K562 (cell line): ENCODE data around the gene PDE6D. TPM values are rescaled to one million over a fixed set of nuclear protein-coding genes. Genes with fewer than 3 reads are reported as not detected.

ENCODE experiments used
- BCL6 ChIP-seq: fragments of 250-450 bp; sonication (Bioruptor Pico); IDR thresholded peaks from 2 replicates; pipeline ENCODE4 v1.4.0; 2020
- CTBP1 ChIP-seq: fragments of 450-650 bp; IDR thresholded peaks from 2 replicates; pipeline ENCODE4 v1.6.1; 2016; ENCODE audit warnings: borderline replicate concordance
- GATA2 ChIP-seq: sonication (generic); formaldehyde crosslinking; IDR thresholded peaks from 2 replicates; pipeline ENCODE4 v1.4.0; 2020; ENCODE audit warnings: mild to moderate bottlenecking, missing genetic modification reagents
- HNRNPLL ChIP-seq: fragments of 200-400 bp; formaldehyde crosslinking; IDR thresholded peaks from 2 replicates; pipeline ENCODE4 v1.6.1; 2017; ENCODE audit warnings: low read length, low read depth, mild to moderate bottlenecking; ENCODE audit not compliant: poor library complexity, severe bottlenecking
- JUN ChIP-seq, 2 experiments: sonication (generic) in 1 of 2; formaldehyde crosslinking in 1 of 2; IDR thresholded peaks; 2 replicates each; pipeline versions ENCODE4 v1.6.1 to v1.8.0; 2012 to 2022; ENCODE audit warnings: borderline replicate concordance in 2 of 2, mild to moderate bottlenecking in 2 of 2, improper control_type of control experiment in 1 of 2, low read depth in 1 of 2, low read length in 1 of 2, missing genetic modification reagents in 1 of 2
- MTA3 ChIP-seq: fragments of 450-650 bp; formaldehyde crosslinking; IDR thresholded peaks from 2 replicates; pipeline ENCODE4 v1.6.1; 2017; ENCODE audit warnings: mild to moderate bottlenecking, borderline replicate concordance
- NFIC ChIP-seq: fragments of 450-650 bp; IDR thresholded peaks from 2 replicates; pipeline ENCODE4 v1.6.1; 2017; ENCODE audit warnings: mild to moderate bottlenecking, inconsistent platforms
- POLR2A ChIP-seq: fragments of 450-650 bp; conservative IDR thresholded peaks from 2 replicates; pipeline ENCODE4 v1.6.1; 2016
- RB1 ChIP-seq: fragments of 450-650 bp; IDR thresholded peaks from 2 replicates; pipeline ENCODE4 v1.6.1; 2017; ENCODE audit warnings: low read depth, mild to moderate bottlenecking
- RBFOX2 ChIP-seq: fragments of 200-400 bp; formaldehyde crosslinking; IDR thresholded peaks from 2 replicates; pipeline ENCODE4 v1.6.1; 2017; ENCODE audit warnings: low read depth, mild to moderate bottlenecking, low read length, moderate library complexity
- RFX1 ChIP-seq: fragments of 450-650 bp; IDR thresholded peaks from 2 replicates; pipeline ENCODE4 v1.6.1; 2016; ENCODE audit warnings: mild to moderate bottlenecking, moderate library complexity
- SRF ChIP-seq, 2 experiments: fragments of 250-450, 450-650 bp in 1 of 2; sonication (Bioruptor Pico) in 1 of 2; sonication (generic) in 1 of 2; formaldehyde crosslinking; IDR thresholded peaks; 2 replicates each; pipeline versions ENCODE4 v1.5.0 to v1.5.1; 2020 to 2022; ENCODE audit warnings: mild to moderate bottlenecking in 1 of 2, missing genetic modification reagents in 1 of 2
- ZNF253 ChIP-seq: fragments of 250-450 bp; sonication (Bioruptor Pico); conservative IDR thresholded peaks from 2 replicates; pipeline ENCODE4 v1.6.1; 2021; ENCODE audit warnings: mild to moderate bottlenecking
- ZNF445 ChIP-seq: fragments of 250-450 bp; sonication (Bioruptor Pico); IDR thresholded peaks from 2 replicates; pipeline ENCODE4 v1.4.0; 2020; ENCODE audit warnings: low read depth, mild to moderate bottlenecking, moderate library complexity
- ZNF77 ChIP-seq: fragments of 250-450 bp; sonication (Bioruptor Pico); IDR thresholded peaks from 2 replicates; pipeline ENCODE4 v1.5.0; 2020
- polyA plus RNA-seq, 8 experiments: library from polyadenylated mRNA; depleted of rRNA in 4 of 8; stranded (reverse) in 5 of 8; unstranded in 3 of 8; fragments of >200 nt; fragmentation: Nextera tagmentation in 2 of 8; fragmentation: Illumina TruSeq in 1 of 8; extraction: Ambion mirVana in 2 of 8; extraction: Trizol in 1 of 8; gene quantifications; 2 replicates each; pipeline versions ENCODE4 v1.2.1 to v1.2.3, GENCODE V29; 2011 to 2014; ENCODE audit warnings: inconsistent platforms in 1 of 8, missing spikeins in 1 of 8
- total RNA-seq, 7 experiments: library from RNA; depleted of rRNA in 6 of 7; stranded (reverse); fragments of >200 nt in 6 of 7; fragmentation: Illumina TruSeq in 2 of 7; extraction: Trizol in 2 of 7; gene quantifications; 2 replicates each; pipeline versions ENCODE4 v1.2.1 to v1.2.3, GENCODE V29; 2011 to 2021; ENCODE audit warnings: low replicate concordance in 1 of 7
- TF ChIP-seq, protein P1 (sequence below): fragments of 250-450 bp; sonication (Bioruptor Pico); IDR thresholded peaks from 2 replicates; pipeline ENCODE4 v1.4.0; 2020; ENCODE audit warnings: mild to moderate bottlenecking, moderate library complexity
- TF ChIP-seq, protein P2 (sequence below): fragments of 250-450 bp; sonication (Bioruptor Pico); IDR thresholded peaks from 2 replicates; pipeline ENCODE4 v1.4.0; 2020
- TF ChIP-seq, protein P3 (sequence below): fragments of 450-650 bp; IDR thresholded peaks from 2 replicates; pipeline ENCODE4 v1.6.1; 2018; ENCODE audit not compliant: partially characterized antibody
- TF ChIP-seq, protein P4 (sequence below): conservative IDR thresholded peaks from 2 replicates; pipeline ENCODE4 v1.6.1; 2011; ENCODE audit warnings: low read depth, mild to moderate bottlenecking, low read length; ENCODE audit not compliant: control insufficient read depth

The PDE6D gene
- total and polyA plus RNA-seq, 9 of the 15 experiments (the other 6 are each of a cell fraction or from before 2014, with no cell fraction given) = 0.65 to 11.6 (median 7.0) TPM

DNA sequence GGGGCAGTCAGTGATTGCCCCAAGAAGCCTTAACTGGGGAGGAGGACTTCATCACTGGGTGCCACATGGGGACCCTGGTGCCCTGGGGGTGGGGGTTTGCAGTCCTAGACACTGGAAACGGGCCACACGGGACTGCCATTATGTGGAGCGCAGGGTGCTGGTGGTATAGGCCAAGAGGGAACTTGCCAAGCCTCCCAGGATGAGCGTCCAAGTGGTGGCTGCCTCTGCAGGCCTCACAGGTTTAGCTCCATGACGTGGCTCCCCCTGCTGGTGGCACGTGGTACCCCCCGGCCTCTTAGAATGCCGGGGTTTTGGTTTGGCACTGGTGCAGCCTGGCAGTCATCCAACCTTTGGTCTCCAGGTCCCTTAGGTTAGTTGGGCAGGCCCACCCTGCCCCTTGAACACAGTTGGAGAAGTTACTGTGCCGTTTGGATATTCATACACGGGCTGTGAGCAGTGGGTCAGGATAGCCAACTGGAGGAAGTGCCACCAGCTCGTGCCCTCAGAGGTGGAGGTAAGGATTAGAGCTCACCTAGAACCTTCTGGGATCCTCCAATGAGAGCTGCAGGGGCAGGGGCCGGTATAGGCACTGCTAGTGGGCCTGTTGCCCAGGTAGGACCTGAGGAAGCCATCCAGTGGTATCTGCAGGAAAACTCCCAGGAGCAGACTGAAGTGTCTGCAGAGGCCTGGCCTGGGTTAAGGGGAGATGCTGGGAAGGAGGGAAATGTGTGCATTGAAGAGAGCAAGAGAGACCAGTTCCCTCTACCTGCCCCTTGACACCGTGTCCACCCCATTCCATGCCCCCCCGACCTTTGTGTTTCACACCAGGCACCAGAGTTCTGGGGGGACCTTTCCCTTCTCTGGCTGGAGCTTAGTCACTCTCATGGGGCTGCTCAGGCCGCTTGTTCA lies 67.1 kb downstream of the PDE6D start (continued):
- TF ChIP-seq, protein P1, sequence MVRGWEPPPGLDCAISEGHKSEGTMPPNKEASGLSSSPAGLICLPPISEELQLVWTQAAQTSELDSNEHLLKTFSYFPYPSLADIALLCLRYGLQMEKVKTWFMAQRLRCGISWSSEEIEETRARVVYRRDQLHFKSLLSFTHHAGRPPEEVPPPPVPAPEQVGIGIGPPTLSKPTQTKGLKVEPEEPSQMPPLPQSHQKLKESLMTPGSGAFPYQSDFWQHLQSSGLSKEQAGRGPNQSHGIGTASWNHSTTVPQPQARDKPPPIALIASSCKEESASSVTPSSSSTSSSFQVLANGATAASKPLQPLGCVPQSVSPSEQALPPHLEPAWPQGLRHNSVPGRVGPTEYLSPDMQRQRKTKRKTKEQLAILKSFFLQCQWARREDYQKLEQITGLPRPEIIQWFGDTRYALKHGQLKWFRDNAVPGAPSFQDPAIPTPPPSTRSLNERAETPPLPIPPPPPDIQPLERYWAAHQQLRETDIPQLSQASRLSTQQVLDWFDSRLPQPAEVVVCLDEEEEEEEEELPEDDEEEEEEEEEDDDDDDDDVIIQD = no peak
- TF ChIP-seq ZNF253 (CRISPR knock-in tag) (0 out of 2 replicates have a peak, but pooled peaks have one; percentile 42), ZNF445 (CRISPR knock-in tag) (peak; percentile 68; the same call in 1 of the 2 replicates), BCL6 (CRISPR knock-in tag) (no peak), ZNF77 (0 out of 2 replicates have a peak, but pooled peaks have one; percentile 58), NFIC (peak; percentile 92), RFX1 (no peak), JUN (IDR thresholded peaks at IDR 0.05; ENCODE audit: borderline replicate concordance, low read depth, low read length) (no peak), JUN (CRISPR knock-in tag; IDR thresholded peaks at IDR 0.05; ENCODE audit: borderline replicate concordance) (0 out of 2 replicates have a peak, but pooled peaks have one; percentile 35), GATA2 (CRISPR knock-in tag) (no peak), HNRNPLL (no peak), CTBP1 (0 out of 2 replicates have a peak, but pooled peaks have one; percentile 15), RB1 (0 out of 2 replicates have a peak, but pooled peaks have one; percentile 59), RBFOX2 (peak; percentile 66), MTA3 (0 out of 2 replicates have a peak, but pooled peaks have one; percentile 36), POLR2A (peak; percentile 80), SRF (CRISPR knock-in tag; IDR thresholded peaks at IDR 0.05) (peak in 1 of 2 experiments; percentile 33; a peak in 1 of 4 replicates)
- TF ChIP-seq, protein P2, sequence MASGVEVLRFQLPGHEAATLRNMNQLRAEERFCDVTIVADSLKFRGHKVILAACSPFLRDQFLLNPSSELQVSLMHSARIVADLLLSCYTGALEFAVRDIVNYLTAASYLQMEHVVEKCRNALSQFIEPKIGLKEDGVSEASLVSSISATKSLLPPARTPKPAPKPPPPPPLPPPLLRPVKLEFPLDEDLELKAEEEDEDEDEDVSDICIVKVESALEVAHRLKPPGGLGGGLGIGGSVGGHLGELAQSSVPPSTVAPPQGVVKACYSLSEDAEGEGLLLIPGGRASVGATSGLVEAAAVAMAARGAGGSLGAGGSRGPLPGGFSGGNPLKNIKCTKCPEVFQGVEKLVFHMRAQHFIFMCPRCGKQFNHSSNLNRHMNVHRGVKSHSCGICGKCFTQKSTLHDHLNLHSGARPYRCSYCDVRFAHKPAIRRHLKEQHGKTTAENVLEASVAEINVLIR (CRISPR knock-in tag) = no peak
- TF ChIP-seq, protein P3, sequence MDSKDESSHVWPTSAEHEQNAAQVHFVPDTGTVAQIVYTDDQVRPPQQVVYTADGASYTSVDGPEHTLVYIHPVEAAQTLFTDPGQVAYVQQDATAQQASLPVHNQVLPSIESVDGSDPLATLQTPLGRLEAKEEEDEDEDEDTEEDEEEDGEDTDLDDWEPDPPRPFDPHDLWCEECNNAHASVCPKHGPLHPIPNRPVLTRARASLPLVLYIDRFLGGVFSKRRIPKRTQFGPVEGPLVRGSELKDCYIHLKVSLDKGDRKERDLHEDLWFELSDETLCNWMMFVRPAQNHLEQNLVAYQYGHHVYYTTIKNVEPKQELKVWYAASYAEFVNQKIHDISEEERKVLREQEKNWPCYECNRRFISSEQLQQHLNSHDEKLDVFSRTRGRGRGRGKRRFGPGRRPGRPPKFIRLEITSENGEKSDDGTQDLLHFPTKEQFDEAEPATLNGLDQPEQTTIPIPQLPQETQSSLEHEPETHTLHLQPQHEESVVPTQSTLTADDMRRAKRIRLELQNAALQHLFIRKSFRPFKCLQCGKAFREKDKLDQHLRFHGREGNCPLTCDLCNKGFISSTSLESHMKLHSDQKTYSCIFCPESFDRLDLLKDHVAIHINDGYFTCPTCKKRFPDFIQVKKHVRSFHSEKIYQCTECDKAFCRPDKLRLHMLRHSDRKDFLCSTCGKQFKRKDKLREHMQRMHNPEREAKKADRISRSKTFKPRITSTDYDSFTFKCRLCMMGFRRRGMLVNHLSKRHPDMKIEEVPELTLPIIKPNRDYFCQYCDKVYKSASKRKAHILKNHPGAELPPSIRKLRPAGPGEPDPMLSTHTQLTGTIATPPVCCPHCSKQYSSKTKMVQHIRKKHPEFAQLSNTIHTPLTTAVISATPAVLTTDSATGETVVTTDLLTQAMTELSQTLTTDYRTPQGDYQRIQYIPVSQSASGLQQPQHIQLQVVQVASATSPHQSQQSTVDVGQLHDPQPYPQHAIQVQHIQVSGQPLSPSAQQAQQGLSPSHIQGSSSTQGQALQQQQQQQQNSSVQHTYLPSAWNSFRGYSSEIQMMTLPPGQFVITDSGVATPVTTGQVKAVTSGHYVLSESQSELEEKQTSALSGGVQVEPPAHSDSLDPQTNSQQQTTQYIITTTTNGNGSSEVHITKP = peak; percentile 57
- TF ChIP-seq, protein P4, sequence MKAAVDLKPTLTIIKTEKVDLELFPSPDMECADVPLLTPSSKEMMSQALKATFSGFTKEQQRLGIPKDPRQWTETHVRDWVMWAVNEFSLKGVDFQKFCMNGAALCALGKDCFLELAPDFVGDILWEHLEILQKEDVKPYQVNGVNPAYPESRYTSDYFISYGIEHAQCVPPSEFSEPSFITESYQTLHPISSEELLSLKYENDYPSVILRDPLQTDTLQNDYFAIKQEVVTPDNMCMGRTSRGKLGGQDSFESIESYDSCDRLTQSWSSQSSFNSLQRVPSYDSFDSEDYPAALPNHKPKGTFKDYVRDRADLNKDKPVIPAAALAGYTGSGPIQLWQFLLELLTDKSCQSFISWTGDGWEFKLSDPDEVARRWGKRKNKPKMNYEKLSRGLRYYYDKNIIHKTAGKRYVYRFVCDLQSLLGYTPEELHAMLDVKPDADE = 0 out of 2 replicates have a peak, but pooled peaks have one; percentile 61
